Suprapubic skin (tissue), 3 donors: ENCODE data around the gene ZNF678.

ENCODE experiments used
- CTCF ChIP-seq, 2 donors: fragments of 200-600 bp in 1 of 2; fragments of 450-650 bp in 1 of 2; sonication (generic) in 1 of 2; IDR thresholded peaks; one replicate each; pipeline ENCODE4 v1.5.1; 2016 to 2019; ENCODE audit warnings: antibody characterized with exemption in 2 of 2, mild to moderate bottlenecking in 1 of 2, moderate library complexity in 1 of 2
- POLR2A ChIP-seq, 2 donors: fragments of 450-650 bp; IDR thresholded peaks; one replicate each; pipeline ENCODE4 v1.6.1; 2017; ENCODE audit warnings: antibody characterized with exemption in 2 of 2, mild to moderate bottlenecking in 2 of 2, moderate library complexity in 2 of 2

- TF ChIP-seq CTCF (IDR thresholded peaks at IDR 0.05) (no peak), POLR2A (IDR thresholded peaks at IDR 0.05) (no peak)
Measured at GRCh38 chr1:227622739-227623475, 59.6 kb downstream of the ZNF678 start.
